ENCODE results near the gene INPP4A.

INPP4A gene

DNA sequence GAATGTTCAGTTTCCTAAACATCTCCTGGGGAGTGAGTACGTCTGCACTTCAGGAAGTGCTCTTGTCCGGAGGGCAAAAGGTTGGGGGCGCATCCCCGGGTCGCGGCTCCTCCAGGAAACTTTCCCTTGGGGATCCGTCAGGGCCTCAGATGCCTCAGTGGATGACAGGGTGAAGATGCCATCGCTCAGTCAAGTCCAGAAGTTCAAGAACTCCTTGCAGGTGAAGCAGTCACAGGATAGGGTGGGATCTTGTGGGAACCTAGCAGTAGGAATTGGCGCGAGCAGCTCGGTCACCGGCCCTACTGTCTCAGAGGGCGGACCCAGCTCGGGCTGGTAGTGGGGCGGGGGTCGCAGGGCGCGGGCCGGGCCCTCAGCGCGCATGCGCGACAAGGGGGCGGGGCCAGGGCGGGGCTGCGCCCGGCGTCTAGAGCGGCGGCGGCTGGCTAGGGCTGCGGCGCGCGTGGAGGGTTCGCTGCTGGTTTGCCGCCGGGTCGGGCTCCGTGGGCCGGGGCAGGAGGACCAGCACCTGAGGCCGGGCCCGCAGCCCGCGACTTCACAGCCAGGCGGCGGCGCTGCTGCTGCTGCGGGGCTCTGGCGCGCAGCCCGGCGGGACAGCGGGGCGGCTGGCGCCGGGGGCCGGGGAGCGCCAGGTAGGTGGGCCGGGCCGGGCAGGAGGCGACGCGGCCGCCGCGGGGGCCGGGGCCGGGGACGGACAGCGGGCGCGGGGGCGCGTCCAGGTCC lies at the start of gene INPP4A:
TSS of gene INPP4A (plus strand) at position 423 of the 741 bp plus-strand sequence. CDS start 75,191 bp downstream, outside the sequence.
- peak; percentile 82 for DNase-seq (ENCODE audit: low read depth)
- peak within 1 kb of the TSS; percentile 74 for H3K4me3 ChIP-seq (ENCODE audit: low read depth, low read length)
- peak; percentile 14 for TF ChIP-seq CTCF (IDR thresholded peaks at IDR 0.05; ENCODE audit: insufficient read depth, low read depth, low read length, missing control alignments)

DNA sequence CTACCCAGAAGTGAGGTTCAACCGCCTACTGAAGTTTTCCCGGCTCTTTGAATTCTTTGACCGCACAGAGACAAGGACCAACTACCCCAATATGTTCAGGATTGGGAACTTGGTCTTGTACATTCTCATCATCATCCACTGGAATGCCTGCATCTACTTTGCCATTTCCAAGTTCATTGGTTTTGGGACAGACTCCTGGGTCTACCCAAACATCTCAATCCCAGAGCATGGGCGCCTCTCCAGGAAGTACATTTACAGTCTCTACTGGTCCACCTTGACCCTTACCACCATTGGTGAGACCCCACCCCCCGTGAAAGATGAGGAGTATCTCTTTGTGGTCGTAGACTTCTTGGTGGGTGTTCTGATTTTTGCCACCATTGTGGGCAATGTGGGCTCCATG lies 48.7 kb upstream of the INPP4A start:
- DNase-seq (ENCODE audit: low read depth): no peak
- TF ChIP-seq CTCF (IDR thresholded peaks at IDR 0.05; ENCODE audit: insufficient read depth, low read depth, low read length, missing control alignments): no peak
- H3K4me3 ChIP-seq (ENCODE audit: low read depth, low read length): no peak overlapping the region

- H3K4me3 ChIP-seq (ENCODE audit: low read depth, low read length): no peak overlapping the region
- TF ChIP-seq CTCF (IDR thresholded peaks at IDR 0.05; ENCODE audit: insufficient read depth, low read depth, low read length, missing control alignments): no peak
- DNase-seq (ENCODE audit: low read depth): no peak
These were observed 47.8 kb upstream of the INPP4A start for GRCh38 chr2:98396745-98397355.

DNA sequence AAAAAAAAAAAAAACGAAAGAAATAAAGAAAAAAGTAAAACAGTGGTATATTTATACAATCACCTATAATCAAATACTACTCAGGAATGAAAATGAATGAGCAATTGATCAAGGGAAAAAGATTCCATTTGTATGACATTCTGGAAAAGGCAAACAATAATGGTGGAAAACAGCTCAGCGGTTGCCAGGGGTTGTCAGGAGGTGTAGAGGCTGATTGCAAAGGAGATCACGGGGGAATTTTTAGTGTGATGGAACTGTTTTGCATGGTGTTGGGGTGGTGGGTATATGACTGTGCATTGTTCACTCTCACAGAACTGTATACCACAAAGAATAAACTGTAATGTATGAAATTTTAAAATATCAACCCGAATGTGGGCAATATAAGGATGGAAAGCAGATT lies 45.5 kb upstream of the INPP4A start:
- H3K4me3 ChIP-seq (ENCODE audit: low read depth, low read length): no peak overlapping the region
- TF ChIP-seq CTCF (IDR thresholded peaks at IDR 0.05; ENCODE audit: insufficient read depth, low read depth, low read length, missing control alignments): no peak
- DNase-seq (ENCODE audit: low read depth): no peak

- H3K4me3 ChIP-seq (ENCODE audit: low read depth, low read length): no peak overlapping the region
- no peak for TF ChIP-seq CTCF (IDR thresholded peaks at IDR 0.05; ENCODE audit: insufficient read depth, low read depth, low read length, missing control alignments)
These were observed 40.8 kb upstream of the INPP4A start for GRCh38 chr2:98403878-98404277.

DNA sequence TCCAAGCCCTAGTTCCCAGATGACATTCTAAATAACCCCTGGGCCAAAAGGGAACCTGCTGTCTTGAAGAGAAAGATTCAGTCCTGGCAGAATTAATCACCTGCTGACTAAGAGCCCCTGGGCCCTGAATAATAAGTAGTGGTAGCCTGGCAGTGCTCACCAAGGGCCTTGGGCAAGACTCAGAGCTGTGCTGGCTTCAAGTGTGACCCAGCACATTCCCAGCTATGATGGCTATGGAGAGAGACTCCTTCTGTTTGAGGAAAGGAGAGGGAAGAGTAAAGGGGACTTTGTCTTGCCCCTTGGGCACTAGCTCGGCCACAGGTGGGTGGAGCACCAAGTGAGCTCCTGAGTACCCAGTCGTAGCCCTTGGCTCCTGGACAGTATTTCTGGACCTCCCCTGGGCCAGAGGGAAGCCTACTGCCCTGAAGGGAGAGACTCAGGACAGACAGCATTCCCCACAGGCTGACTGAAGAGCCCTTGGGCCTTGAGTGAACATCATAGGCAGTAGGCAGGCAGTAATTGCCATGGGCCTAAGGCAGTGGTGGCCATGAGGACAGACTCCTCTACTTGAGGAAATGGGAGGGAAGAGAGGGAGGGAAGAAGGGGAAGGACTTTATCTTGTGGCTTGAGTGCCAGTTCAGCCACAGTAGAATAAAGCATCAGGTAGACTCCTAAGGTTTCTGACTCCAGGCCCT lies 40.0 kb upstream of the INPP4A start:
- no peak overlapping the region for H3K4me3 ChIP-seq (ENCODE audit: low read depth, low read length)
- no peak for TF ChIP-seq CTCF (IDR thresholded peaks at IDR 0.05; ENCODE audit: insufficient read depth, low read depth, low read length, missing control alignments)
- no peak for DNase-seq (ENCODE audit: low read depth)

More at GRCh38 chr2:98403878-98404277, 40.8 kb upstream of the INPP4A start:
- DNase-seq (ENCODE audit: low read depth): no peak

All from GM12865 (cell line).